ENCODE results near the gene TFG. TPM values are rescaled to one million over a fixed set of nuclear protein-coding genes. Genes with fewer than 3 reads are reported as not detected.

The TFG gene
- total RNA-seq, 4 donors from 2014 or later: 118 to 147 (median 138) TPM

GRCh38 chr3:100695696-100696095 is 13.6 kb upstream of the TFG start:
- whole genome bisulfite sequencing, 2 donors: 82 to 84% methylated on average over 2 of the region's 2 CpGs
- Histone ChIP-seq H3K9me3 (no peaks in the 10 kb centered on the region), H3K4me3 (replicated peaks in 1 of 3) (no peak overlapping the region), H3K27me3 (no peaks in the 10 kb centered on the region), H3K27ac (no peak overlapping the region), H3K4me1 (no peaks in the 10 kb centered on the region), H3K36me3 (no peaks in the 10 kb centered on the region)
- DNase-seq: no peak
- intact Hi-C loops (cut with DNase I): no loop called here
- TF ChIP-seq CTCF (IDR thresholded peaks at IDR 0.05): no peak
- no peak for TF ChIP-seq POLR2A (IDR thresholded peaks at IDR 0.05)

DNA sequence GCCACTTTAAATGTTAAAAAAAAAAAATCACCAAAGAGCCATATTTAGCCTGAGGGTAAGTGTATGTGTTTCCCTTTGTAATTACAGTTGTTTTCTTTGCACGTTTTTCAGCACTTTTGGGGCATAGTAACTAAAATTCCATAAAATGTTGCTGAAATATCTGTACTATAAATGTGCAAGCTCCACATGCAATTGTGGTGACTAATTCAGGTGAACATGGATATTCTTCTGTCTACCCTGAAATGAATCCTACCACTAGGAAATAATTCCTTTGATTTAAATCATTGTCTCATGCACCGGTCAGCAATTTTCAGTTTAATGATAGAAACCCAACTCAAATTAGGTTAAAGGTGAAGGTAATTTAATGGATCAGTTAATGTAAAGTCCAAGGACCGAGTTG is 13.1 kb upstream of the TFG start:
- no peaks in the 10 kb centered on the region for H3K4me1 ChIP-seq
- H3K9me3 ChIP-seq: no peaks in the 10 kb centered on the region
- no peak overlapping the region for H3K4me3 ChIP-seq (replicated peaks in 1 of 3)
- intact Hi-C loops (cut with DNase I): no loop called here
- H3K36me3 ChIP-seq: no peaks in the 10 kb centered on the region
- TF ChIP-seq CTCF (IDR thresholded peaks at IDR 0.05) (no peak), POLR2A (IDR thresholded peaks at IDR 0.05) (no peak)
- no peak overlapping the region for H3K27ac ChIP-seq
- no peaks in the 10 kb centered on the region for H3K27me3 ChIP-seq
- 82 to 84% methylated on average over 3 of the region's 3 CpGs for WGBS, 2 donors
- DNase-seq: no peak

DNA sequence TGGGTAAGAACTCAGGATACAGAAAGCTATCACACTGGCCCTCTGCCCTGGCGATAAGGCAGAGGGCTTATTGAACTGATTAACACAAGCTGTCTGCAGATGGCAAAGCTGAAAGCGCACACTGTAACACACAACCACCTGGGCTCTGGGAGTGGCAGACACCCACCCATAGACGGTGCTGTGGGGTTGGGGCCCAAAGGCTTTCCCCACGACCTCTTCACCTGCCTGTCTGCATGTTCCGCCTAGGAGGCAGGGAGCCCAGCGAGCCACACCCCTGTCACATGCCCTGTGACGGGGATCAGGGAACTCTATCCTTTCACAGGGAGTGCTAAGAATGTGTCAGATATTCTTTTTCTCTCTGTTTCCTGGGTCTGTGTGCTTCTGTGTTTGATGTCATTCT is 12.1 kb upstream of the TFG start:
- no peak overlapping the region for H3K4me3 ChIP-seq (replicated peaks in 1 of 3)
- no peak overlapping the region for H3K27ac ChIP-seq
- WGBS, 2 donors: 84 to 87% methylated on average over 7 of the region's 7 CpGs
- TF ChIP-seq CTCF (IDR thresholded peaks at IDR 0.05): no peak
- no peak for TF ChIP-seq POLR2A (IDR thresholded peaks at IDR 0.05)
- DNase-seq: no peak
- H3K36me3 ChIP-seq: no peaks in the 10 kb centered on the region
- no peaks in the 10 kb centered on the region for H3K27me3 ChIP-seq
- no peaks in the 10 kb centered on the region for H3K9me3 ChIP-seq
- intact Hi-C loops (cut with DNase I): no loop called here
- no peaks in the 10 kb centered on the region for H3K4me1 ChIP-seq

DNA sequence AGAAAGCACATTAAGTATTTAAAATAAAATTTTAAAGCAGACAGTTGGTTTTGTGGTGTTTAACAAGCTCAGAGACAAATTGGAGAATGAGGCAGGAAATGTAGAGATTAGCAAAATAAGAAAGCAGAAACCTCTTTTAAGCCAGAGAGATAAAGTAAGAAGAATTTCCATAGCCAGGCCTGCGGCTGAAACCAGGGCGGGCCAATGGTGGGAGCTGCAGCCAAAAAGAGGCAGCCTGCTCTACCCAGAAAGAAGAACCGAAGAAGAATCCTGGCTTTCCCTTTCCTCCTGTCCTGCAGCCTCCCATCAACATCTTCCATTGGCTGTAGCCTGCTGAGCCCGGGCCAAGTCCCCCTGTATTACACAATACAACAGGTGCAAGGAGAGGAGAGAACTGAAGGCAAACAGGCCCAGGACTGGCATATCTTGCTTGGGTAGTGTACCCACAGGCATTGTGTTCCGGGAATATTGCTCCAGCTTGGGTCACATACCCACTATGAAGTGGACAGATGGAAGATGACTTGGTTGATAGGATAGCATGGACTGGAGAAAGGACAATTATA is 11.5 kb upstream of the TFG start:
- H3K36me3 ChIP-seq: no peaks in the 10 kb centered on the region
- no peak for DNase-seq
- H3K27ac ChIP-seq: no peak overlapping the region
- no peaks in the 10 kb centered on the region for H3K4me1 ChIP-seq
- no peaks in the 10 kb centered on the region for H3K27me3 ChIP-seq
- H3K9me3 ChIP-seq: no peaks in the 10 kb centered on the region
- intact Hi-C loops (cut with DNase I): no loop called here
- TF ChIP-seq CTCF (IDR thresholded peaks at IDR 0.05) (no peak), POLR2A (IDR thresholded peaks at IDR 0.05) (no peak)
- H3K4me3 ChIP-seq (replicated peaks in 1 of 3): no peak overlapping the region
- WGBS, 2 donors: 79 to 83% methylated on average over 5 of the region's 5 CpGs

DNA sequence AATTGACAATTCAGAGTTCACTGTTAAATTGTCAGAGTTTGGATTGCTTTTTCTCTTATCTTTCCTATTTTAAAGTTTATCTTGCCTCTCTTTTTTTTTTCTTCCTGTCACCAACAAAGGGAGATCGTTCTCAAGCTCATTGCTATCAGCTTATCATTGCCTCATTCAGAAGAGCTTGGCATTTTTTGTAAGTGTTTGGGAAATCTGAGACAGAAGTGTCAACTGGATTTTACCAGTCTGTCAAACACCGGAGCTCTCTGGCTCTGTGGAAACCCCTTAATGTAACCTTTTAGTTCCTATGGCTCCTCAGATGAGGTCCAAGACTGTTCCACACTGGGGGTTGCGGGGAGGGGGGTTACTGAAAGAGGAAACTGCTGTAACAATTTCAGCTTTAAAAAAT is 10.6 kb upstream of the TFG start:
- Histone ChIP-seq H3K9me3 (no peaks in the 10 kb centered on the region), H3K4me3 (replicated peaks in 1 of 3) (no peak overlapping the region), H3K36me3 (no peaks in the 10 kb centered on the region), H3K27me3 (no peaks in the 10 kb centered on the region), H3K27ac (no peak overlapping the region), H3K4me1 (no peaks in the 10 kb centered on the region)
- TF ChIP-seq CTCF (IDR thresholded peaks at IDR 0.05): no peak
- no peak for TF ChIP-seq POLR2A (IDR thresholded peaks at IDR 0.05)
- 41 to 46% methylated on average over 3 of the region's 3 CpGs for WGBS, 2 donors
- no peak for DNase-seq
- intact Hi-C loops (cut with DNase I): no loop called here

Data from thyroid gland (tissue), 4 donors.